Measurements from ENCODE around the gene RGS4.
"Not testable (repeated sequence)": the region's sequence is repeated elsewhere in the genome, so short reads cannot be mapped to it uniquely, and the experiment has no call there.

The RGS4 gene

GRCh38 chr1:163068716-163069115 lies 445 bp upstream of the RGS4 start:
- no peak for DNase-seq

GRCh38 chr1:163069655-163070277 lies 605 bp downstream of the RGS4 start:
- no peak for DNase-seq

GRCh38 chr1:163071405-163072255 lies 2.5 kb downstream of the RGS4 start:
- DNase-seq = peak; percentile 81

GRCh38 chr1:163072658-163073057 lies 3.5 kb downstream of the RGS4 start:
- DNase-seq = peak; percentile 25

GRCh38 chr1:163074004-163074403 lies 4.8 kb downstream of the RGS4 start:
- no peak for DNase-seq

- DNase-seq = no peak
These were observed 5.6 kb downstream of the RGS4 start for GRCh38 chr1:163074716-163075284.

GRCh38 chr1:163076044-163076443 lies 6.9 kb downstream of the RGS4 start:
- no peak for DNase-seq

GRCh38 chr1:163076446-163076845 lies 7.3 kb downstream of the RGS4 start:
- no peak for DNase-seq

- no peak for DNase-seq
These were observed 8.0 kb downstream of the RGS4 start for GRCh38 chr1:163076981-163077761.

- no peak for DNase-seq
These were observed 13.8 kb downstream of the RGS4 start for GRCh38 chr1:163082971-163083370.

GRCh38 chr1:163083690-163084089 lies 14.5 kb downstream of the RGS4 start:
- no peak for DNase-seq

- peak; percentile 46 for DNase-seq
These were observed 15.2 kb downstream of the RGS4 start for GRCh38 chr1:163084330-163084729.

- peak; percentile 67 for DNase-seq
These were observed 16.1 kb downstream of the RGS4 start for GRCh38 chr1:163085041-163085903.

- DNase-seq = peak; percentile 37
These were observed 16.7 kb downstream of the RGS4 start for GRCh38 chr1:163085904-163086268.

- DNase-seq = not testable (repeated sequence)
These were observed 20.0 kb downstream of the RGS4 start for GRCh38 chr1:163089117-163089516.

GRCh38 chr1:163090321-163090945 lies 21.3 kb downstream of the RGS4 start:
- DNase-seq = peak; percentile 32

GRCh38 chr1:163093169-163093568 lies 24.0 kb downstream of the RGS4 start:
- DNase-seq = no peak

- no peak for DNase-seq
These were observed 24.4 kb downstream of the RGS4 start for GRCh38 chr1:163093579-163093978.

GRCh38 chr1:163094182-163094581 lies 25.0 kb downstream of the RGS4 start:
- DNase-seq = no peak

GRCh38 chr1:163094589-163094988 lies 25.4 kb downstream of the RGS4 start:
- DNase-seq = no peak

- no peak for DNase-seq
These were observed 26.1 kb downstream of the RGS4 start for GRCh38 chr1:163095213-163095612.

- DNase-seq = no peak
These were observed 33.4 kb downstream of the RGS4 start for GRCh38 chr1:163102590-163102989.

All from fibroblast of skin of scalp (primary cell).